Activated CD4-positive, alpha-beta T cell treated with anti-CD3 and anti-CD28 coated beads for 48 hours (primary cell): Measurements from ENCODE around the gene FRAS1.
"Not testable (repeated sequence)": the region's sequence is repeated elsewhere in the genome, so short reads cannot be mapped to it uniquely, and the experiment has no call there.

Source experiments
- DNase-seq: peaks from one replicate; pipeline ENCODE4 v3.0.0-alpha.2; 2020

The FRAS1 gene

GRCh38 chr4:78528327-78528726, 471.2 kb downstream of the FRAS1 start:
- no peak for DNase-seq

- DNase-seq = no peak
Measured at GRCh38 chr4:78529569-78530209, 472.6 kb downstream of the FRAS1 start.

- no peak for DNase-seq
Measured at GRCh38 chr4:78532046-78532445, 474.9 kb downstream of the FRAS1 start.

DNA sequence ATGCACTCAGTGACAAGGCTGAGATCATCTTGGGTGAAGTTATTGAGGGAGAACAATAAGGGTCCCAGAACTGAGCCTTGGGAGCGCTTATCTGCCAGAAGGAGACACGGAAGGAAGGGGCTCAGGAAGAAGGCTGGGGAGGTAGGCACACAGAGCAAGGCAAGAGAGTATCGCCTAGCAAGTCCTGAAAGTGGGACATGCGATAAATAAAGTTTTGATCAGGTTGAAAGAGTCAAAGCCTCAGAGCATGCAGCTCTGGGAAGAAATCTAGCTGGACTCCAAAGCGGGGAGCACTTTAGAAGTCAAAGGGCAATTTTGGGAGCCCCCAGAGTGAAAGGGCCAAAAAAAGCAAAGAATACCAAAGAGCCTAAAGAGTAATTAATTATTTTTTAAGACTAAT, 476.7 kb downstream of the FRAS1 start:
- no peak for DNase-seq

DNA sequence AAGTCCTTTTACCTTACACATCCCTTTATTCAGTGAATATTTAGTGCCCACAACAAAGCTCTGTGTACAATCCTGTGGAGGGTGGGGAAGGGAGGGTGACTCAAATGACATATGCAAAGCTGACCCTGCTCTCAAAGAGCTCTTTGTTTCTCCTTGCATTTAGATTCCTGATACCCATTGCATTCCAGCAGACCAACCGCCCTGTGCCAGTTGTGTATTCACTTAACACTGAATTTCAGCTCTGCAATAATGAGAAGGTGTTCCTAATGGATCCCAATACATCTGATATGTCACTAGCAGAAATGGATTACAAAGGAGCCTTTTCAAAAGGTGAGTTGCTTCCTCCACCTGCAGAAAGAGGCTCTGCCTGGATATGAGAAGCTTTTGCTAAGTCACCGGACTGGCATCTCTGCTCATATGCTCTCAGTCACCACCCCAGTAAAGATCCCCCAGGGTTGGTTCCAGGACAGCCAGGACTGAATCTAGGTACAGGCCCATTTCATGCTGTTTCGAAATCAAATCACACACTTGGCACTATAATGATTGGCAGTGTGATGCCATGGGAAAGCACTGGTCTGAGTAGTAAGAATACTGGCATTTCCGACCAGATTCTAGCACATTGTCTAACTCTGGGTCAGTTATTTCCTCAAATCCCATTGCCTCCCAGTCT, 477.3 kb downstream of the FRAS1 start:
- DNase-seq = no peak

- no peak for DNase-seq
Measured at GRCh38 chr4:78542373-78542772, 485.2 kb downstream of the FRAS1 start.

GRCh38 chr4:78543424-78544125, 486.5 kb downstream of the FRAS1 start:
- no peak for DNase-seq

GRCh38 chr4:78544678-78545077, 487.6 kb downstream of the FRAS1 start:
- no peak for DNase-seq

GRCh38 chr4:78545275-78546246, 488.4 kb downstream of the FRAS1 start:
- DNase-seq = no peak

DNA sequence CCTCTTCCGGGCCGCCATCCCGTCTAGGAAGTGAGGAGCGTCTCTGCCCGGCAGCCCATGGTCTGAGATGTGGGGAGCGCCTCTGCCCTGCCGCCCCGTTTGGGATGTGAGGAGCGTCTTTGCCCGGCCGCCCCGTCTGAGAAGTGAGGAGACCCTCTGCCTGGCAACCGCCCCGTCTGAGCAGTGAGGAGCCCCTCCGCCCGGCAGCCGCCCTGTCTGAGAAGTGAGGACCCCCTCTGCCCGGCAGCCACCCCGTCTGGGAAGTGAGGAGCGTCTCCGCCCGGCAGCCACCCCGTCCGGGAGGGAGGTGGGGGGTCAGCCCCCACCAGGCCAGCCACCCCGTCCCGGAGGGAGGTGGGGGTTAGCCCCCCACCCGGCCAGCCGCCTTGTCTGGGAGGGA, 490.8 kb downstream of the FRAS1 start:
- not testable (repeated sequence) for DNase-seq

- DNase-seq = not testable (repeated sequence)
Measured at GRCh38 chr4:78548889-78549288, 491.8 kb downstream of the FRAS1 start.

DNA sequence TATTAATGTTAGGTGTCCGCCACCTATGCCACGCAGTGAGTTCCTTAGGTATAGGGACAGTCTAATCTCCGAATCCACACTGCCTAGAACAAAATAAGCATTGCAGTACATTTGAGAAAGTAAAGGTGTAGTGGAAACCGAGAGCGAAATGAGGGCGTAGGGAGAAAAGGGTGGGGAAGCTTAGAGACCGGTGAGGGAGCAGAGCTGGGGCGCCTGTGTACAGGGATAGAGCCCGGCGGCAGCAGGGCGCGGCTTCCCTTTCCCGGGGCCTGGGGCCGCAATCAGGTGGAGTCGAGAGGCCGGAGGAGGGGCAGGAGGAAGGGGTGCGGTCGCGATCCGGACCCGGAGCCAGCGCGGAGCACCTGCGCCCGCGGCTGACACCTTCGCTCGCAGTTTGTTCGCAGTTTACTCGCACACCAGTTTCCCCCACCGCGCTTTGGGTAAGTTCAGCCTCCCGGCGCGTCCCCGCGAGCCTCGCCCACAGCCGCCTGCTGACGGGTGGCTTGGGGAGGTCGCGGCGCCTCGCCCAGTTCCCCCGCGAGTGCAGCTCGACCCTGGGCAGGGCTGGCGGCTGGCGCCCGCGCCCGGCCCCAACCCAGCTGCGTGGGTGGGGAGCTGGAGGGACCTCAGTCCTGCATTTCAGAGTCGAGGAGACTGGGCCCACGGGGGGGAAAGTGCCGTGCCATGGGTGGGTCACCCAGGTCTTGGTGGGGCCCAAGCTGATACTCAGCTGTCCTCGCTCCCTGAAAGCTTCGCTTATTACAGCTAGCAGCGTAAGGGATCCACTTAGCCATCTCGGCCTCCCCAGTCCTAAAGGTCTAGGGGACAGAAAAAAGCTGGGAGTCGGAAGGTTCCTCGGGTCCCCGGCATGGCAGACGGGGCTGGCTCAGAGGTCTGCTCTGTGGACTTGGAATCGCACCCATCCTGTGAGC, 494.6 kb downstream of the FRAS1 start, which contains the start of gene ANXA3:
ANXA3 (plus strand) TSS at position 351 of the 932 bp plus-strand sequence. CDS start 2,704 bp downstream, outside the sequence.
- peak; percentile 18 for DNase-seq

DNA sequence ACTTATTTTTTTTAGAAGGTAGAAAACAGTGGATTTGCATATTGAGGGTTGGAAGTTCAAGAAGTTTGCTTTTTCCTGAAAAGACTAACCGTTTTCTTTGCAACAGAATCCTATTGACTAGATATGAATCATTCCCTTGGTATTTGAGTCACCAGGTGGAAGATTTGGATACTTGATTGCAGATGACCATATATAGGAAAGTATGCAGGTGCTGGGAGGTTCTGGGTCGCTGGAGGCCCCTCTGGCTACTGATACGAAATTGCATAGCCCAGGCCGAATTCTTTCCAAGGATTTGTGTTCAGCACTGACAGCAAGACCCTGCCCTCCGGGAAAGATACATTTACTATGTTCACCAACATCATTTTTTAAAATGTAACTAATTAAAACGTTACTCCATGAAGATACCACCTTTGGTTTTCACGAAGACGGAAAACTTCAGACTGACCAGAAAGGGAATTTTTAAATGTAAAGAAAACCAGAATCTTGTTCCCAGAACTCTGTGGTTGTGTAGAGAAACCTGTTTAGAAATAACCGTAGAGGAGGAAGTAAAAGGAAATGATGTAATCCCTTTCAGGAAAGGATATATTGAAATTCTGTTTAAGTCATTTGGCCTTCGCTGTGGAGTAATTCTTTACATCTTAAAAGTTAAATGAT, 495.4 kb downstream of the FRAS1 start:
- no peak for DNase-seq

- DNase-seq = no peak
Measured at GRCh38 chr4:78553043-78553396, 495.9 kb downstream of the FRAS1 start.

DNA sequence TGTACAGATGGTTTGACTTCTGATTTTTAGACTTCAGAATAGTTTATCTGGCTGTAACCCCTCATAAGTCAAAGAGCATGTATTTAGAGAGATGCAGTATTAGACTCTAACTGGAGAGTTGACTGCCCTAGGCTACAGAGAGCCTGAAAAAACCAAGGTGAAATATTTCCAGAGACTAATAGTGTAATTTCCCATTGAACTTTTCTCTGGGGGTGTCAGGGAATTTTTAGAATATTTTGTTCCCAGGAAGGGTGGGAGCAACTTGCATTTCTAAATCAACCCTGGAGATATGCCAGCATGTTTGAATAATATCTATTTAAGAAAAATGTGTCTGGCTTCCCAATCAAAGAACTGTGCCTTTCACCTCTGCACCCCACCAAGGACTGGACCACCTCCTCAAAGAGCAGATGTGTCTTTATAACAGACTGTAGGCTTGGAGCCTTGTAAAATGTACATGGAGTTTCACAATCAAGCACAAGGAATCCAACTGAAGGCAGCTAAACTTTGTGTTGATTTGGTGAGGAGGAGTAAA, 496.5 kb downstream of the FRAS1 start:
- no peak for DNase-seq

DNA sequence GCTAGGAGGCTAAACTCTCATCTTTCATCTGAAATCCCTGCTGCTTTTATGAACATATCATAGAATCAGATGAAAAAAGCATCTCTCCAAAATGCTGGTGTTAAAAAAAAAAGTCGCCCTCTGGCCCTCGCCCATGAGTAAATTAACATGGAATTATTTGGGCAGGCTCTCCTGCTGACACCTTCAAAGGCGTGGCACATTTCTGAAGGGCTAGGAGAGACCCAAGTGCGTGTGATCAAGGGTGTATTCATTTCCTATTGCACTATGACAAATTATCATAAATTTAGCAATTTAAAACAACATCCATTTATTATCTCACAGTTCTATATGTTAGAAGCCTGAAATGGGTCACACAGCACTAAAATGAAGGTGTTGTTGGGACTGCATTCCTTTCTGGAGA, 499.5 kb downstream of the FRAS1 start:
- DNase-seq = no peak

DNA sequence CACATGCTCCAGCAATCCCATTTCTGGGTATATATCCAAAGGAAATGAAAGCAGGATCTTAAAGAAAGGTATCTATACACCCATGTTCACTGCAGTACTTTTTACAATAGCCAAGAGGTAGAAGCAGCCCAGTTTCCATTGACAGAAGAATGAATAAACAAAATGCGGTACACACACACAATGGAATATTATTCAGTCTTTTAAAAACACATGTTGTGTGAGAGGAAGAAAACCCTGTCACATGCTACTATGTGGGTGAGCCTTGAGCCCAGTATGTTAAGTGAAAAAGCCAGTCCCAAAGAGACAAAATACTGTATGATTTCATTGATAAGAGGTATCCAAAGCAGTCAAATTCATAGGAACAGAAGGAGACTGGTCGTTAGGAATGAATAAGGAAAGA, 500.7 kb downstream of the FRAS1 start:
- DNase-seq = no peak

GRCh38 chr4:78558410-78558809, 501.3 kb downstream of the FRAS1 start:
- DNase-seq = no peak

DNA sequence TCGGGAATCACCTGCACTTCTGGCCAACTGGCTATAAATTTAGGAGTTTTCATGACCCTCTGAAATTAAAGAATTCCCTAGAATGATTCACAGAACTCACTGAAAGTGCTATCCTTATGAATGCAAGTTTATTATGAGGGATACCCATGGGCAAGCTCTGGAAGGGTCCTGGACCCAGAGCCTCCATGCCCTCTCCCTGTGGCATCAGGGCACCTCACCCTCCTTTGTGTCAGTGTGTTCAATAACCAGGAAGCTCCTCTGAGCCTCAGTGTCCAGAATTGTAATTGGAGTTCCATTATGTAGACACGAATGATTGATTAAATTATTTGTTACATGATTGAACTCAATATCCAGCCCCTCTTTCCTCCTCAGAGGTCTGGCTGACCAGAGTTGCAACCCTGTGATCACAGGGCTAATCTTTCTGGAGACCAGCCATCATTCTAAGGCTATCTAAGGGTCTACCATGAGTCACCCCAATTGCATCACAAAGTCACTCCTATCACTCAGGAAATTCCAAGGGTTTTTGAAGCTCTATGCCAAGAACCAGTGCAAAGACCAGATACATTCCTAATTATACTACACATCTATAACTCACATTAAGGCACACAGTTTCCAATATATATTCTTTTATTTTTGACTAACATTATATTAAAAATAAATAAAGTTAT, 503.3 kb downstream of the FRAS1 start:
- no peak for DNase-seq

- DNase-seq = no peak
Measured at GRCh38 chr4:78561677-78562076, 504.6 kb downstream of the FRAS1 start.
